T-helper 1 cell treated with Interleukin-12 subunit alpha and Interleukin-12 subunit beta and Interleukin-4 antibody, amounts not matched to agents 30 ng/mL and 1 ng/mL, for 36 hours (primary cell): ENCODE measurements around the gene SPRED2. TPM values are rescaled to one million over a fixed set of nuclear protein-coding genes. Genes with fewer than 3 reads are reported as not detected.

Source experiments
- intact Hi-C: fragments of 100-400 bp; cut with micrococcal nuclease; formaldehyde crosslinking; loops from one replicate; pipeline ENCODE4 v1.15.1; 2024
- total RNA-seq: library from RNA; stranded (reverse); gene quantifications from 2 replicates; pipeline ENCODE4 v1.2.3, GENCODE V29; 2022

Gene SPRED2
- total RNA-seq, result 6.0 and 6.1 TPM in 2 replicates

DNA sequence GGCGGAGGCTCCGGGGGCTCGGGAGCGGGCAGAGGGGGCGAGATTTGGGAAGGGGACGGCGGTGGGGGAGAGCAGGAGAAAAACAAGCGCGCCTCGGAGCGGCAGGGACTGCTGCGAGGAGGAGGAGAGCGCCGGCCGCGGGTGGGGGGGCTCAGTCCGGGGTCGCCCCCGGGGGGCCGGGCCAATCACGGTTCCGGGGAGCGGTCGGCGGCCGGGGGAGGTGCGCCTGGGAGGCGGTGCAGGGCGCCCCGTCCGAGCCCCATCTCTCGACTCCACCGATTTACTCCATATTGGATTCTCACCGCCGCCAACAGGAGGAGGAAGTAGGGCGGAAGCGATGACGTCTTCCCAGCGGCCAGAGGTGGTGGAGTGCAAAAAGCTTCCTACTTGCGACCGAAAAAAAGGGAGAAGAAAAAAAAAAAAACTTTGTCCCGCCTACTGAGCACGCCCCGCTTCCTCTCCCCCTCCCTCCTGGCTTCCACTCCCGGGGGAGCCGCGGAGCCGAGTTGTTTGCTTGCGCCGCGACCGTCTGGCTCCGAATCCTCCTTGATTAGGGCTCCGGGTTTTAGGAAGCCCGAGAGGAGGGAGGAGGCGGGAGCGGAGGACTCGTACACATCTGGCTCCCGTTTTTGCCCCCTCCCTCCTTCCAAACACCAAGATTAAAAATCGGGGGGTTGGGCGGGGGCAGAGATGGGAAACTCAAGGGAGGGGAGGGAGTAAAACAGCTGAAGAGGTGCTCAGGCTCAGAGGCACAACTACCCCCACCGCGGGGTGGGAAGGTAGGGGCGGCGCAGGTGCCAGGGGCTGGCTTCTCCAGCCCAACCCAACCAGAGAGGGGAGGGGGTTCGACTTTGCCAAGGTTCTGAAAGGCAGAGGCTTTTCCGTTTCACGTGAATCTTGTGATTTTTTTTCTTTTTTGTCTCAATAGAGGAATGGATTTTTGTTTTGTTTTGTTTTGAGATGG lies at the start of gene SPRED2:
Gene SPRED2, minus strand, starts transcription at position 373 of the 964 bp plus-strand sequence. CDS start 612 bp downstream, outside the sequence.
- intact Hi-C loops, result loop anchor here (1.0 to 10.0 kb wide), 9 partner anchors 168 to 1965 kb away; partner anchors contain the start of genes ACTR2, AFTPH, ETAA1 and MDH1

DNA sequence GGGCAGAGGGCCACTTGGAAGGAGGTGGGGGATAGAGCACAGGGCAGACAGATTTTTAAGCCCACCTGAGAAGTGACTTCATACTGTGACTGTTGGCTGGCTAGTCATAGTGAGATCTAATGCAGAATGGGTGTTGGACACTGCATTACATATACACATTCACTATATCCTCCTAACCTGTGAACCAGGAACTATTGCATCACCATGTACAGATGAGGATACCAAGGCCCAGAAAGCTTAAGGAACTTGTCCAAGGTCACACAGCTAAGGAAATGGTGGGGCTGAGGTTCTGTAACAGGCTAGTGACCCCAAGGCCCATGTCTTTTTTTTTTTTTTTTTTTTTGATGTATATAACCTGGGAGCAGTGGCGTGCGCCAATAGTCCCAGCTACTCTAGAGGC lies 49.6 kb upstream of the SPRED2 start:
- intact Hi-C loops, result no loop called here

- intact Hi-C loops, result no loop called here
Observed at GRCh38 chr2:65479524-65479923, 47.1 kb upstream of the SPRED2 start.

- intact Hi-C loops, result no loop called here
Observed at GRCh38 chr2:65478498-65479135, 46.2 kb upstream of the SPRED2 start.

DNA sequence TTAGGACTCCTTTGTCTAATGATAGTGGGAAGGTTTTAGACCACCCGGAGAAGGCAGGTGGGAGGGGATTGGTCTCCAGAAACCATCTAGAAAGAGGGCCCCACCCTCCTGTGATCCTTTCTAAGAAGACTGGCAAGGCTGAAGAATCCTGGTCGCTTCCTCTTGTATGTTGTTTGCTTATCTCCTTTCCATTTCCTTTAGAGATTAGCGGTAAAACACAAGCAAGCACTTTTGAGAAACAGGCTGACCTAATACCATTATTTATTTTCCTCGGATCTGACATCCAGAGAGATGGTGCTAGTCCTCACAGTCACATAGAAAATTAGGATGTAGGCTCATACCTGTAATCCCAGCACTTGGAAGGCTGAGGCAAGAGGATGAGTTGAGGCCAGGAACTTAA lies 45.2 kb upstream of the SPRED2 start:
- intact Hi-C loops, result no loop called here

DNA sequence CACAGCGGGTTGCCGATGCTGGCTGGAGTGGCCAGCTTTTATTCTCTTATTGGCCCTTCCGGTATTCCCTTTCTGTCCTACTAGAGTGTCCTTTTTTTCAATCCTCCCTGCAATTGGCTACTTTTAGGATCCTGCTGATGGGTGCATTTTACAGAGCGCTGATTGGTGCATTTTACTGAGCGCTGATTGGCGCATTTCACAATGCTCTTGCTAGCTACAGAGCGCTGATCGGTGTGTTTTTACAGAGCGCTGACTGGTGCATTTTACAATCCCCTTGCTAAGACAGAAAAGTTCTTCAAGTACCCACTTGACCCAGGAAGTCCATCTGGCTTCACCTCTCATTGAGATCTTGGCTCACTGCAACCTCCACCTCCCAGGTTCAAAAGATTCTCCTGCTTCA lies 44.4 kb upstream of the SPRED2 start:
- intact Hi-C loops, result no loop called here

DNA sequence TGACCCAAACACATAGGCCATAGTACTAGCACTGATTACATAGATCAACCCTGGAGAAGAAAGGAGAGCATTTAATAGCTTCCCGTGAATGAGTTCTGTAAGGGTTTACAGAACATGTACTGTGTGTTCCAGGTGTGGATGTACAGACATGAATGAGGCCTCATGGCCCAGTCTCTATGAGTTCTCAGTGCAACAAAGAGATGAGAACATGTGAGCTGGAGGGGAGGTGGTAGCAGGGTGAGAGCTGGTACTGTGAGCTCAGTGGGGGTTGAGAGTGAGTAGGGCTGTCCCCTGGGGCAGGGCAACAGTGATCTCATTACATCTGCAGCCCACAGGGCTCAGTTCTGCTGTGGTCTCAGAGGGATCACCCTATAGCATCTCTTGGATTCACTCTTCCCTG lies 42.6 kb upstream of the SPRED2 start:
- intact Hi-C loops, result no loop called here

GRCh38 chr2:65473045-65473444 lies 40.6 kb upstream of the SPRED2 start:
- intact Hi-C loops, result no loop called here

GRCh38 chr2:65471409-65471808 lies 39.0 kb upstream of the SPRED2 start:
- intact Hi-C loops, result no loop called here

DNA sequence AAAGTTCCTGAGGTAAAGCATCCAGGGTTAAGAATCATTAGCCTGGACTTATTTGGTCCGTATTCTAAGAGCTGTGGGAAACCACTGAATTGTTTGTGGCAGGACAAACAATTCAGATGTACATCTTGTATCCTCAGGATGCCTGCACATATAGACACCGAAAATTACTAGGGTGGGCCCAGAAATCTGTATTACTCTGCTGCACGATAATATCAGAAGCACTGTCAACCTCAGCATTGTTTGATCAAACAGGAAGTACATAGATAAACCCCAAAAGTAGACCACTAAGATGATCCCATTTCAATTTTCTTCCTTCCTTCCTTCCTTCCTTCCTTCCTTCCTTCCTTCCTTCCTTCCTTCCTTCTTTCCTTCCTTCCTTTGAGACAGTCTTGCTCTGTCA lies 34.2 kb upstream of the SPRED2 start:
- intact Hi-C loops, result no loop called here

DNA sequence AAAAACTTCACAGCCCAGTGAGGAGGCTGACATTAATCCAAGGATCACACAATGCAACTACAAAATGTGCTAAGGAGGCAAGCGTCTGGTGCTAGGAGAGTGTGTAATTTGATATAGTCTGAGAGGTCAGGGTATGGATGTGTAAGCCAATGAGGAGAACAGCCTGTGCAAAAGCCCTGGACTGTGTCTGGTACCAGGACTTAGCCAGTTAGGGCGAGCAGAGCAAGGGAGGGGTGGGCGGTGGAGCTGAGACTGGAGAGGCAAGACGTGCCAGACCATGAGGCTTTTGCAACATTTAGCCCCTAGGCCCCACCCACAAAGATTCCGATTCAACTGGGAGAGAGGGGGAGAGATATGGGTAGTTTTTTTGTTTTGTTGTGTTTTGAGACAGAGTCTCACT lies 33.5 kb upstream of the SPRED2 start:
- intact Hi-C loops, result no loop called here

DNA sequence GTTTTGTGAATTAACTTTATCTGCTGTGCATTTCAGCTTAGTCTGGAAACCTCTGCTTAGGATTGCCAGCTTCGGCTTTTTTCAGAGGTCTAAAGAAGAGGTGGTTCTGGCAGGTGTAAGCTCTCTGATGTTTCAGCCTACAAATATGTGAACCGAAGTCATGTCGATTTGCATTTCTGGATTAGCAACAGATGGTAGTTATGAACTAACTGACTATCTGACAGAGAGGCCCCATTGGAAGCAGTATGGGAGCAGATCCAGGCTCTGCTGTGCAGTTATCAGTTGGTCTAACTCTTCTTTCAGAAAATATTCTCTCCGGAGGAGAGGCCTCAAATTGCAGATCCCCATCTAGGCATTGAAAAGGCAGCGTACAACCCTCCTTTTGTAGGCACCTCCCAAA lies 32.7 kb upstream of the SPRED2 start:
- intact Hi-C loops, result no loop called here

- intact Hi-C loops, result no loop called here
Observed at GRCh38 chr2:65464604-65465003, 32.2 kb upstream of the SPRED2 start.

GRCh38 chr2:65458999-65459398 lies 26.6 kb upstream of the SPRED2 start:
- intact Hi-C loops, result no loop called here

DNA sequence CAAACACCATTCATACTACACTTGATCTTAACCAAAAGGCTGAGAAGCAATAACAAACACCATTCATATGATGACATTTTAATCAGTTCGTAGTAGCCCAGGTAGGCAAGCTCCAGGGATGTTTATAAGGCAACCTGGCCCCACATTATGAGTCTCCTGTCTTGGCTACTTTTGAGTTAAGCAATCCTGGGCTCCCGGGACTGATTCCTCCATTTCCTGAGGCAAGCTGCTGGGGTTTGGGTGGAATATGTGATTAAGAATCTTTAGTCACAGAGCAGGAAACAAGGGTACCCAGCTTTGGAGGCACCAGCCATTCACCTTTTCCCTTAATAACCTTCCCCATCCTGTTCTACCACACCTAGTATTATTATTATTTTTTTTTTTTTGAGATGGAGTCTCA lies 24.5 kb upstream of the SPRED2 start:
- intact Hi-C loops, result no loop called here

DNA sequence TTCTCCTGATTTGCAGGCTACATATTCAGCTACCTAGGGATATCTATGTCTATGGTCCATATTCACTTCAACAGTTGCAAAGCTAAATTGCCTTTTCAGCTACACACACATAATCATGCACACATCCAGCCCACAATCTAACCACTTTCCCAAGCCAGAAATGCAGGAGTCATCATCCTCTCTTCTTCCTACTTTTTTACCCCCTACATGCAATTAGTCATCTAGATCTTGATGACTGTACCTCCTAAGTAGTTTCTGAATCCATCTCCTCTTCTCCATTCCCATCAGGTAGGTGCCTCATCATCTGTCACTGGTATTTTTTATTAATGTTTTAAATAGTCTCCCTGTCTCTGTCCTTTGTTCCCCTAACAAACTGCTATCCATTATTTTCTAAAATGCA lies 23.7 kb upstream of the SPRED2 start:
- intact Hi-C loops, result no loop called here

- intact Hi-C loops, result no loop called here
Observed at GRCh38 chr2:65453916-65454315, 21.5 kb upstream of the SPRED2 start.

DNA sequence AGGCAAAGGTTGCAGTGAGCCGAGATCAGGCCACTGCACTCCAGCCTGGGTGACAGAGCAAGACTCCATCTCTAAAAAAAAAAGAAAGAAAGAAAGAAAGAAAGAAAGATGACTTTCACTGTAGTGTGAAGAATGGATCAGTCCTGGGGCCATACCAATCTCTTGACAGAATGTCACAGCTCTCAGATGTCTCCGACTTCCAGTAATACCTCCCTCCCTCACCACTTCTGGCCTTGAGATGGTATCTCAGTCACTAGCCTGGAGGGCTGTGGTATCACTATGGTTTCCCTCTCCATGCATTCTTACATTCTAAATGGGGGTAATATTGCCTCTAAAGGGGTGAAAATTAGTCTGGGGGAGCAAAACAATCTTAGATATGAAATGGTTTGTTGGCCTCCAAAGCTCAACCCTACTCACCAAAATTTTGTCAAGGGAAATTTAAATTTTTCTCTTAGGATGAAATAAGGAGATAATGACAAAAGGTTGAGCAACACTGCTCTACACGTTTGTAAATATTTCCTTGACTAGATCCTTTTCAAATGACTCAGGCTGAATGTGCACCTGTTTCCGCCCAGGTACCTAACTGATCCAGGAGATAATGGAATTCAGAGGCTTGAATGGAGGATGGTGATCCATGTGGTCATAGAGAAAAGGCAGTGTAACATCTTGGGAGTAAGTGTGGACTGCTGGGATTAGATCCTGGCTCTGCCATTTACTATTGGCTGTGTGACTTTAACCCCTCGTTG lies 19.9 kb upstream of the SPRED2 start:
- intact Hi-C loops, result no loop called here

DNA sequence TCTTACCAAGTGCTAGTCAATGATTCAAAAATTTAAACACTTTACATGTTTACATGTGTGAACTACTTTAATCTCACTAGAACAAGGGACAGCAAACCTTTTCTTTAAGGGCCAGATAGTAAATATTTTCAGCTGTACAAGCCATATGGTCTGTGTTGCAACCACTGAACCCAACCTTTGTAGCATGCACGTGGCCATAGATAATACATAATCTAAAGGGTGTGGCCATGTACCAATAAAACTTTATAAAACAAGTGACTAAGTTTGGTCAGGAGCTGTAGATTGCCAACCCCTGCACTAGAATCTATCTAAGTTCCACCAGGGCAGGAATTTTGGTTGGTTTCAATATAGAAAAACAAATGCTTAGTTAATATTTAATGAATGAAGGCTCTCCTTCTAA lies 18.4 kb upstream of the SPRED2 start:
- intact Hi-C loops, result no loop called here

DNA sequence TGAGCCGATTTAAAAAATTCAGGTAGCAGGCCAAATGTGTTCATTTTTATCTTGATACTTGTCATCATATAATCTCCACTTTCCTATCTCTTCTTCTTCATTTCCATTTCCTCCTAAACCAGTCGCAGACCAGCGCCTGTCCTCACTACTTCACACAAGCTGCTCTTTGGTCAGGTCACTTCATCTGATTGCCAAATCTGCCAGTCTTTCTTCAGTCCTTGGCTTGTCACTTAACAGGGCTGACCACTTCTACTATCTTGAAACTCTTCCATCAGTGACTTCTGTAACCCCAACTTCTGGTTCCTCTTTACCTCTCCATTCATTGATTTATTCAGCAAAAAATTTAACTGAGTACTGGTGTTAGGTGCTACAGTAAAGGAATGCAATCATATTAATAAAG lies 18.0 kb upstream of the SPRED2 start:
- intact Hi-C loops, result no loop called here

DNA sequence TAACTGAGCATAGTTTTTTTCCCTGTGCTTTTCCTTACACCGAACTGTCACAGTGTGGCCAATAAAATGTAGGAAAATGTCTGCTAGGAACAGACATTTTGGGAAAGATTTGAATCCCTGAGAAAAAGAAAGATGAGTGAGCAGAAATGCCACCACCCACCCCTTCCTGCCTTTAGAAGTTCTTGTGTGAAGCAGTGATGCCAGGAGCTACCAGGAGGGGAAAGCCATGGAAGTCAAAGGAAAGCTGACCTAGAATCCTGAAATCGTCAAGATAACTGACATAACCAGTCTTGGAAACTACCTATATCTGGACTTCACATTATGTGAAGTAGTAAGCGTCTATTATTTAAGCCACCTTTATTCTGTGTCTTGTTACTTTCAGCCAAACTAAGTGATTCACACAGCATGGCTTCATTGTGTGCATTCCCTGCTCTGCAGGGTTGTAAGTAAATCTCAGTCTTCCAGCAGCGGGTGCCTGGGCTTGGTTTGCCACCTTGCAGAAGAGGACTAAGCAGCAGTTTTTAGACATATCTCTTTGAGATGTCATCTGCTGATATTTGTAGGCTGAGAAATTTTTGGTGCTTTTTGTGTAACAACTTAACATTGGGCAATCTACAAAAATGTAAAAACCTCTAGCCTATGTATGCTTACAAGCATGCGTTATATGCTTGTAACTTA lies 11.2 kb upstream of the SPRED2 start:
- intact Hi-C loops, result no loop called here
